Posterior cingulate gyrus (tissue), 11 donors: Measurements from ENCODE around the gene SCN1A.
"Not testable (repeated sequence)": the region's sequence is repeated elsewhere in the genome, so short reads cannot be mapped to it uniquely, and the experiment has no call there.

ENCODE experiments used
- DNase-seq, 10 donors: peaks; one replicate each; pipeline versions ENCODE4 v3.0.0 to v3.0.0-alpha.2; 2020 to 2021; ENCODE audit warnings: mixed read lengths in 3 of 10
- intact Hi-C: fragments of 100-400 bp; cut with DNase I; formaldehyde crosslinking; loops from one replicate; pipeline ENCODE4 v1.15.1; 2023

SCN1A gene

GRCh38 chr2:166137331-166137730 is 9.5 kb upstream of the SCN1A start:
- no peak for DNase-seq
- intact Hi-C loops = no loop called here

GRCh38 chr2:166135849-166136258 is 8.0 kb upstream of the SCN1A start:
- DNase-seq = no peak
- intact Hi-C loops = no loop called here

- DNase-seq = no peak
- intact Hi-C loops = no loop called here
Observed at GRCh38 chr2:166135152-166135848, 7.5 kb upstream of the SCN1A start.

- no peak for DNase-seq
- intact Hi-C loops = no loop called here
Observed at GRCh38 chr2:166134252-166135151, 6.7 kb upstream of the SCN1A start.

GRCh38 chr2:166133653-166134052 is 5.8 kb upstream of the SCN1A start:
- no peak for DNase-seq
- intact Hi-C loops = no loop called here

- no peak for DNase-seq
- intact Hi-C loops = loop anchor here (1.0 to 2.0 kb wide), 2 partner anchors 71 to 175 kb away; partner anchors contain the start of gene TTC21B
Observed at GRCh38 chr2:166128156-166128505, 311 bp upstream of the SCN1A start.

GRCh38 chr2:166126007-166126639 is 1.7 kb downstream of the SCN1A start:
- intact Hi-C loops = no loop called here
- peak in 3 of 10 donors; percentile 25 to 65 (median 50) for DNase-seq

GRCh38 chr2:166125557-166125956 is 2.3 kb downstream of the SCN1A start:
- no peak for DNase-seq
- intact Hi-C loops = no loop called here

- DNase-seq = no peak
- intact Hi-C loops = no loop called here
Observed at GRCh38 chr2:166118180-166118579, 9.6 kb downstream of the SCN1A start.

GRCh38 chr2:166117491-166117890 is 10.3 kb downstream of the SCN1A start:
- no peak for DNase-seq
- intact Hi-C loops = no loop called here

GRCh38 chr2:166115589-166115988 is 12.2 kb downstream of the SCN1A start:
- intact Hi-C loops = no loop called here
- no peak for DNase-seq

- intact Hi-C loops = no loop called here
- DNase-seq = no peak
Observed at GRCh38 chr2:166112193-166112605, 15.6 kb downstream of the SCN1A start.

- intact Hi-C loops = no loop called here
- peak in 1 of 10 donors; percentile 49 for DNase-seq
Observed at GRCh38 chr2:166106431-166107015, 21.3 kb downstream of the SCN1A start.

- intact Hi-C loops = no loop called here
- DNase-seq = no peak
Observed at GRCh38 chr2:166104773-166105172, 23.0 kb downstream of the SCN1A start.

- intact Hi-C loops = no loop called here
- DNase-seq = no peak
Observed at GRCh38 chr2:166104084-166104483, 23.7 kb downstream of the SCN1A start.

- intact Hi-C loops = not testable (repeated sequence)
- peak in 2 of 10 donors; percentile 18 to 53 for DNase-seq
Observed at GRCh38 chr2:166103277-166103676, 24.5 kb downstream of the SCN1A start.

- intact Hi-C loops = no loop called here
- DNase-seq = no peak
Observed at GRCh38 chr2:166094325-166094724, 33.5 kb downstream of the SCN1A start.

- intact Hi-C loops = no loop called here
- DNase-seq = no peak
Observed at GRCh38 chr2:166092889-166093288, 34.9 kb downstream of the SCN1A start.

GRCh38 chr2:166091439-166091838 is 36.4 kb downstream of the SCN1A start:
- intact Hi-C loops = no loop called here

GRCh38 chr2:166090908-166091307 is 36.9 kb downstream of the SCN1A start:
- intact Hi-C loops = no loop called here
- no peak for DNase-seq

More at GRCh38 chr2:166091439-166091838, 36.4 kb downstream of the SCN1A start:
- DNase-seq = no peak

GRCh38 chr2:166090346-166090745 is 37.5 kb downstream of the SCN1A start:
- DNase-seq = no peak
- intact Hi-C loops = no loop called here
